A673 (cell line): ENCODE measurements around the gene PVALB. TPM values are rescaled to one million over a fixed set of nuclear protein-coding genes. Genes with fewer than 3 reads are reported as not detected.

ENCODE experiments used
- BruUV-seq: library from RNA; stranded (reverse); fragments of 400-500 nt; replicated peaks from 2 replicates; lab custom pipeline; 2021; lab: Mats Ljungman, UMichigan
- CTCF ChIA-PET: fragments of 300-600 bp; sonication (Branson Sonifier 250); formaldehyde crosslinking; loops from one replicate; lab custom pipeline; 2022; ENCODE audit warnings: antibody characterized with exemption; lab: Charles Lee
- POLR2A ChIA-PET: fragments of 300-600 bp; sonication (Branson Sonifier 250); formaldehyde crosslinking; loops from one replicate; lab custom pipeline; 2022; ENCODE audit warnings: antibody characterized with exemption; ENCODE audit not compliant: low non-redundant PET; lab: Charles Lee
- DNase-seq: peaks from one replicate; pipeline ENCODE4 v3.0.0-alpha.2; 2015; ENCODE audit warnings: low spot score
- H3K27ac ChIP-seq: fragments of 200-600 bp; sonication (generic); 2 replicates; pipeline ENCODE4 v1.5.1; 2016; ENCODE audit warnings: mixed run types, low read depth, mild to moderate bottlenecking, mixed read lengths, antibody characterized with exemption, low read length; ENCODE audit not compliant: poor library complexity, severe bottlenecking
- H3K27me3 ChIP-seq: fragments of 200-600 bp; sonication (generic); replicated peaks from 2 replicates; pipeline ENCODE4 v1.6.1; 2017; ENCODE audit warnings: mixed run types, low read depth, mild to moderate bottlenecking, mixed read lengths, antibody characterized with exemption, low read length; ENCODE audit not compliant: insufficient read depth, poor library complexity
- H3K36me3 ChIP-seq: fragments of 200-600 bp; sonication (generic); 2 replicates; pipeline ENCODE4 v1.6.1; 2016; ENCODE audit warnings: mixed run types, mild to moderate bottlenecking, mixed read lengths, antibody characterized with exemption, low read length; ENCODE audit not compliant: insufficient read depth, poor library complexity, severe bottlenecking
- H3K4me1 ChIP-seq: fragments of 200-600 bp; sonication (generic); 2 replicates; pipeline ENCODE4 v1.6.1; 2017; ENCODE audit warnings: mixed run types, mild to moderate bottlenecking, mixed read lengths, antibody characterized with exemption, low read length; ENCODE audit not compliant: insufficient read depth, poor library complexity, severe bottlenecking
- H3K4me3 ChIP-seq: fragments of 200-600 bp; sonication (generic); 2 replicates; pipeline ENCODE4 v1.5.1; 2016; ENCODE audit warnings: low read depth, mixed run types, mild to moderate bottlenecking, mixed read lengths, low read length; ENCODE audit not compliant: poor library complexity, severe bottlenecking
- H3K9me3 ChIP-seq: fragments of 200-600 bp; sonication (generic); 2 replicates; pipeline ENCODE4 v1.6.1; 2016; ENCODE audit warnings: mixed run types, low read depth, mild to moderate bottlenecking, mixed read lengths, antibody characterized with exemption, low read length; ENCODE audit not compliant: poor library complexity, severe bottlenecking
- CTCF ChIP-seq: fragments of 300-800, 200-600 bp; sonication (generic); conservative IDR thresholded peaks from 2 replicates; pipeline ENCODE4 v1.5.1; 2017; ENCODE audit warnings: low read depth, mild to moderate bottlenecking, antibody characterized with exemption, low read length, moderate library complexity, mixed read lengths
- EZH2 ChIP-seq: fragments of 200-600 bp; sonication (generic); IDR thresholded peaks from 2 replicates; pipeline ENCODE4 v1.6.1; 2017; ENCODE audit warnings: borderline replicate concordance, low read depth, mild to moderate bottlenecking, mixed read lengths, antibody characterized with exemption, low read length; ENCODE audit not compliant: poor library complexity, severe bottlenecking
- intact Hi-C: fragments of 100-400 bp; cut with micrococcal nuclease; formaldehyde crosslinking; loops from one replicate; pipeline ENCODE4 v1.10.0; 2022; ENCODE audit not compliant: unreplicated experiment
- total RNA-seq: library from RNA; stranded (reverse); gene quantifications from 2 replicates; pipeline ENCODE4 v1.2.3, GENCODE V29; 2021

PVALB gene
- total RNA-seq, 1 experiment from 2014 or later: not detected

GRCh38 chr22:36808721-36809344 is 8.0 kb downstream of the PVALB start:
- intact Hi-C loops: no loop called here
- CTCF ChIA-PET: no interaction called here
- H3K27me3 ChIP-seq: peaks cover 37% of the 10 kb centered on the region
- H3K4me1 ChIP-seq: no peaks in the 10 kb centered on the region
- H3K36me3 ChIP-seq: no peaks in the 10 kb centered on the region
- no peak for TF ChIP-seq EZH2
- TF ChIP-seq CTCF: no peak
- no peaks in the 10 kb centered on the region for H3K9me3 ChIP-seq
- no peak overlapping the region for H3K27ac ChIP-seq
- DNase-seq: no peak
- POLR2A ChIA-PET: no interaction called here
- no TSS peak for BruUV-seq
- no peak overlapping the region for H3K4me3 ChIP-seq

GRCh38 chr22:36807627-36808026 is 9.2 kb downstream of the PVALB start:
- Histone ChIP-seq H3K36me3 (no peaks in the 10 kb centered on the region), H3K4me1 (no peaks in the 10 kb centered on the region), H3K9me3 (no peaks in the 10 kb centered on the region), H3K27ac (no peak overlapping the region), H3K27me3 (peaks cover 27% of the 10 kb centered on the region), H3K4me3 (no peak overlapping the region)
- TF ChIP-seq CTCF: no peak
- TF ChIP-seq EZH2: no peak
- BruUV-seq: no TSS peak
- DNase-seq: no peak
- ChIA-PET CTCF (no interaction called here), POLR2A (no interaction called here)
- intact Hi-C loops: no loop called here

GRCh38 chr22:36806835-36807234 is 10.0 kb downstream of the PVALB start:
- CTCF ChIA-PET: no interaction called here
- no peak overlapping the region for H3K4me3 ChIP-seq
- H3K4me1 ChIP-seq: no peaks in the 10 kb centered on the region
- no TSS peak for BruUV-seq
- peaks cover 19% of the 10 kb centered on the region for H3K27me3 ChIP-seq
- intact Hi-C loops: no loop called here
- DNase-seq: no peak
- no peak overlapping the region for H3K27ac ChIP-seq
- TF ChIP-seq CTCF (no peak), EZH2 (no peak)
- H3K9me3 ChIP-seq: no peaks in the 10 kb centered on the region
- H3K36me3 ChIP-seq: no peaks in the 10 kb centered on the region
- POLR2A ChIA-PET: no interaction called here
